ENCODE measurements around the gene UBE2M. TPM values are rescaled to one million over a fixed set of nuclear protein-coding genes. Genes with fewer than 3 reads are reported as not detected.

UBE2M gene
- total and polyA plus RNA-seq, 8 donors = 22.0 to 33.0 (median 25.3) TPM

- DNase-seq (peak in 4 of 6 donors; percentile 4 to 28 (median 14)), ATAC-seq (no peak), FAIRE-seq (no peak)
- H3K4me3 ChIP-seq = no peak overlapping the region
- intact Hi-C loops (cut with DNase I) = no loop called here
- H3K27me3 ChIP-seq = no peaks in the 10 kb centered on the region
- no peaks in the 10 kb centered on the region for H3K36me3 ChIP-seq
- 70 to 81% methylated on average over 6 of the region's 6 CpGs for WGBS, 2 donors
- H3K4me1 ChIP-seq = peaks cover 14 to 22% (median 19%) of the 10 kb centered on the region in 3 donors
- H3K27ac ChIP-seq = no peak overlapping the region
- H3K9me3 ChIP-seq = no peaks in the 10 kb centered on the region
- TF ChIP-seq, protein P1, sequence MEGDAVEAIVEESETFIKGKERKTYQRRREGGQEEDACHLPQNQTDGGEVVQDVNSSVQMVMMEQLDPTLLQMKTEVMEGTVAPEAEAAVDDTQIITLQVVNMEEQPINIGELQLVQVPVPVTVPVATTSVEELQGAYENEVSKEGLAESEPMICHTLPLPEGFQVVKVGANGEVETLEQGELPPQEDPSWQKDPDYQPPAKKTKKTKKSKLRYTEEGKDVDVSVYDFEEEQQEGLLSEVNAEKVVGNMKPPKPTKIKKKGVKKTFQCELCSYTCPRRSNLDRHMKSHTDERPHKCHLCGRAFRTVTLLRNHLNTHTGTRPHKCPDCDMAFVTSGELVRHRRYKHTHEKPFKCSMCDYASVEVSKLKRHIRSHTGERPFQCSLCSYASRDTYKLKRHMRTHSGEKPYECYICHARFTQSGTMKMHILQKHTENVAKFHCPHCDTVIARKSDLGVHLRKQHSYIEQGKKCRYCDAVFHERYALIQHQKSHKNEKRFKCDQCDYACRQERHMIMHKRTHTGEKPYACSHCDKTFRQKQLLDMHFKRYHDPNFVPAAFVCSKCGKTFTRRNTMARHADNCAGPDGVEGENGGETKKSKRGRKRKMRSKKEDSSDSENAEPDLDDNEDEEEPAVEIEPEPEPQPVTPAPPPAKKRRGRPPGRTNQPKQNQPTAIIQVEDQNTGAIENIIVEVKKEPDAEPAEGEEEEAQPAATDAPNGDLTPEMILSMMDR (IDR thresholded peaks at IDR 0.05) = no peak
These were observed 5.4 kb upstream of the UBE2M start for GRCh38 chr19:58563823-58564222.

GRCh38 chr19:58563034-58563573 lies 4.7 kb upstream of the UBE2M start:
- ATAC-seq (no peak), FAIRE-seq (no peak), DNase-seq (peak in 4 of 6 donors; percentile 57 to 87 (median 72))
- Histone ChIP-seq H3K4me1 (peaks cover 14 to 22% (median 19%) of the 10 kb centered on the region in 3 donors), H3K27ac (peak overlapping the region in 1 of 4 donors; percentile 28), H3K9me3 (no peaks in the 10 kb centered on the region), H3K4me3 (peak overlapping the region in 3 of 4 donors; percentile 5 to 33 (median 32)), H3K36me3 (no peaks in the 10 kb centered on the region), H3K27me3 (no peaks in the 10 kb centered on the region)
- 2 to 4% methylated on average over 39 to 40 of the region's 40 CpGs for WGBS, 2 donors
- intact Hi-C loops (cut with DNase I) = no loop called here
- TF ChIP-seq, protein P1 (IDR thresholded peaks at IDR 0.05) = no peak

- no peak for FAIRE-seq
- TF ChIP-seq, protein P1 (IDR thresholded peaks at IDR 0.05) = no peak
- peak overlapping the region; percentile 5 to 33 (median 24) for H3K4me3 ChIP-seq
- H3K9me3 ChIP-seq = no peaks in the 10 kb centered on the region
- peak in 3 of 4 donors; percentile 1 to 5 (median 3) for ATAC-seq
- peak overlapping the region in 2 of 4 donors; percentile 8 to 28 for H3K27ac ChIP-seq
- no peaks in the 10 kb centered on the region for H3K36me3 ChIP-seq
- peak in 3 of 6 donors; percentile 55 to 75 (median 68) for DNase-seq
- H3K27me3 ChIP-seq = no peaks in the 10 kb centered on the region
- WGBS, 2 donors = 4 to 5% methylated on average over 86 to 107 of the region's 107 CpGs
- H3K4me1 ChIP-seq = peaks cover 14 to 22% (median 19%) of the 10 kb centered on the region in 3 donors
- intact Hi-C loops (cut with DNase I) = no loop called here
These were observed 4.0 kb upstream of the UBE2M start for GRCh38 chr19:58562122-58563033.

DNA sequence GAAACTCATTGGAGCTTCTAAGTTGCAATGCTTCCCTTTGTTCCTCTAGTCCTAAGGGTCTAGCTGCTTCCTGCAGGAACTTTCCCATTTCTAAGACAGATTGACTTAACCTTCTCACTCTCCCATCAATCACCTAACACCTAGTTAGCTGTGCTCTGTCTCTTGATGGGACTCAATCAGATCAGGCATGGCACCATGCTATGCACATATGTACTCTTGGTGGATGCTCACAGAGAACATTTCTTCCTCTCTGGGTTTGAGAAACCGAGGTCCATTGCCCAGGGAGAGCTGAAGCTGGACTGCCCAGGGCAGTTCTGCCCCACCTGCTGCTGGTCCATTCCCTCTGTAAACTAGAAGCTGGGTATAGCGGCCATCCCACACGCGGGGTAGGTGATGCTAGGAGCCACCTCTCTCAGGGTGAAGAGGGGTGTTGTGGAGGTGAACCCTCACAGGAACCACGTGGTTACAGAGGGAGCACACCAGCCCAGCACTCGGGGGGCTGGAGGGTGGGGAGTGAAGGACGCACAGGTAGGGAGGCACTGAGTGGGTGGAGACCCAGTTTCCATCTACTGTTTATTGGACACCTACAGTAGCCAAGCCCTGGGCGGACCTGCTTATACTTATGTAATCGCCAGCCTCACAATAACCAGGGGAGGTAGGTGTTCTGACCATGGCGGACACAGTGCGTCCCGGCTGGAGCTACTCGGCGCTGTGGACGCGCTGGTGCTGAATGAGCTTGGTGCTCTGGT lies 3.1 kb upstream of the UBE2M start:
- DNase-seq (peak in 2 of 6 donors; percentile 36 to 85), ATAC-seq (no peak), FAIRE-seq (no peak)
- Histone ChIP-seq H3K27me3 (no peaks in the 10 kb centered on the region), H3K4me3 (peak overlapping the region in 2 of 4 donors; percentile 32 to 33), H3K27ac (peak overlapping the region in 1 of 4 donors; percentile 28), H3K36me3 (peaks cover 0 to 3% (median 0%) of the 10 kb centered on the region in 3 donors), H3K9me3 (no peaks in the 10 kb centered on the region), H3K4me1 (peaks cover 23 to 29% (median 26%) of the 10 kb centered on the region in 3 donors)
- 45 to 48% methylated on average over 16 of the region's 16 CpGs for WGBS, 2 donors
- TF ChIP-seq, protein P1 (IDR thresholded peaks at IDR 0.05) = no peak
- intact Hi-C loops (cut with DNase I) = no loop called here
